GM18519 (cell line): Measurements from ENCODE around the gene SLCO4A1.

ENCODE experiments used
- ATAC-seq: cut with Tn5 transposase; IDR thresholded peaks from one replicate; pipeline ENCODE4 v1.9.1; 2021; ENCODE audit warnings: mild to moderate bottlenecking, moderate library complexity; ENCODE audit not compliant: unreplicated experiment, low FRiP score

SLCO4A1 gene

DNA sequence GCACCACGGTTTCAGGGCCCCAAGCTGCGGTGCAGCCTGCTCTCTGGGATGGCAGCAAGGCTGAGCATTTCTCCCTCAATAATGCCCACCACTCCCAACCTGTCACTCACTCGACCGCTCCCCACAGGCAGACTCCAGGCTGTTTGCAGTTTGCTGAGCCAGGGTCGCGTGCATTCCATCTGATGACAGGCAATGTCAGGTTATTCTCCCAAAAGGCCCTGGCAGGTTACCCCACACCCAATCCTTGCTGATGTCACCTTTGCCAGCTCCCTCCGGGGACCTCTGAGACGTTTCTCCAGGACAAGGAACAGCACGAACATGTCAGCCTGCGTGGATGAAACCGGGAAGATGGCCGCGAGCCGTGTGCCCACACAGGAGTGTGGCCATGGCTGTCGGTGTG lies 7.1 kb upstream of the SLCO4A1 start:
- no peak for ATAC-seq

- ATAC-seq: no peak
Observed at GRCh38 chr20:62635852-62636251, 6.5 kb upstream of the SLCO4A1 start.

- no peak for ATAC-seq
Observed at GRCh38 chr20:62636446-62636845, 5.9 kb upstream of the SLCO4A1 start.

- no peak for ATAC-seq
Observed at GRCh38 chr20:62637110-62637509, 5.2 kb upstream of the SLCO4A1 start.

GRCh38 chr20:62637521-62638054 lies 4.7 kb upstream of the SLCO4A1 start:
- ATAC-seq: no peak

GRCh38 chr20:62638055-62638570 lies 4.2 kb upstream of the SLCO4A1 start:
- no peak for ATAC-seq

DNA sequence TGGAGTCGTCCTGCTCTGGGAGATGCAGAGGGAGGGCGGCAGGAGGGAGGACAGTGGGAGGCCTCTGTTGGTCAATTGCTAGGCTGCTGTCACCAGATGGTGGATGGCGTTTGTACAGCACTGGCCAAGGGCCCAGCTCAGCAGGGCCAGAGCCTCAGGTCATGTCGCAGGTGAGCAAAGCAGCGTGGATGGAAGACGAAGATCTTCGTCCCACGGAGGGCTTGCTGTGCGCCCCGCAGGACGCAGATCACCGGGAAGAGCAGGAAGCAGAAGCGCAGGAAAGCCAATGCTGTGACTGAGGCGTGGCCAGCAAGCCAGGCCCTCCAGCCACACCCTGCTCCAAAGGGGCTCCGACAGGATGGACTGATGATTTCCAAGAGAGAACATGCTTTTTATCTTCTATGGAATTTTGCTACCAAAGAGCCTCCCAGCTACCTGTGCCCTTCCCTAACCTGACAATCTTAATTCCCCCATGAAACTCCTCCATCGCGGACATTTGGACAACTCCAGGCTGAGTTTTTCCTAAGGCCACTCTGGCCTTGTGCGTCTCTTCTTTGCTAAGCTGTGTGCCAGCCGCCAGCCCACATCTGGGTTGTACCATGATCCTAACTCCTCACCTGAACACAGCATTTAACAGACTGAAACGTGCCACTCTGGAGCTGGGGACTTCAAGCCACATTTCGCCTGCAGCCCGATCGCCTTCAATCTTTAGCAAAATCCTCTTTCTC lies 3.5 kb upstream of the SLCO4A1 start:
- no peak for ATAC-seq

- no peak for ATAC-seq
Observed at GRCh38 chr20:62639765-62640164, 2.5 kb upstream of the SLCO4A1 start.

DNA sequence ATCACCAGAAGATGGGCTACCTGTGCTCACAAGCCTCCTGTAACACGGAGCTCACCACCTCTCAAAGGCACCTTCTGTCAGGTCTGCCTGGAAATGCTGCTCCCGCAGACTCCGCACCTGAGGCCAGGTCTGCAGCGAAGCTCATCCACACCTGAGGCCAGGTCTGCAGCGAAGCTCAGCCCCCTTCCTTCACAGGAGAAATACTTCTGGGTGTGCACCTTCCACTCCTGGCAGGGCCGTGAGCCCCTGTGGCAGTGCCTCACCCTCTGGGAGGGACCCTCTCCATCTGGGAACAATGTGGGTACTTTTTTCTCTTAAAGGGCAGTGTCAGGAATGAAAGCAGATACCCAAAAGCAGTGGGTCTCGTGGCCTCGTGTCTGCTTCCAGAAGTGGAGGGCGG lies 1.4 kb upstream of the SLCO4A1 start:
- no peak for ATAC-seq

GRCh38 chr20:62641321-62642050 lies 817 bp upstream of the SLCO4A1 start:
- ATAC-seq: no peak

GRCh38 chr20:62642666-62643520 lies 590 bp downstream of the SLCO4A1 start:
- ATAC-seq: no peak

DNA sequence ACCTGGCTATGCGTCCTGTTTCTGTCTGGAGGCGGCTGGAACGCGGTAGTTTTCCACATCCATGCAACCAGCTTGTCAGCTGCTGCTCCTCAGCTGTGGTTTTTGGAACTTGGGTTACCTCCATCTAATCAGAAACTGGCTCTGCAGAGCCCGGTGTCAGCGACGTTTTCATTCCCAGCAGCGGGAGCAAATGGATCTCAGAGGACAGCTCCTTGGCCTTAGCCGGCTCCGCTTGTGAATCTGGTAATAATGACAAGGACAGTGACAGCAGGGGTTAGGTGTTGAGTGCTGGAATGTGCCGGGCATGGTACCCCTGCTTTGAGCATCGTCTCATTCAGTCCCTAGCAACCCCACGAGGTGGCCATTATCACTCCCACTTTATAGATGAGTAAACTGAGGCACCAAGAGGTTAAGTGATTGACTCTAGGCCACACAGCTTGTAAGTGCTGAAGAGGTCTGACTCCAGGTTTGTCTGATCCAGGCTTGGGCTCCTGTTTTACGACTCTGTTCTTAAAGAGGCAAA lies 1.3 kb downstream of the SLCO4A1 start:
- ATAC-seq: no peak

DNA sequence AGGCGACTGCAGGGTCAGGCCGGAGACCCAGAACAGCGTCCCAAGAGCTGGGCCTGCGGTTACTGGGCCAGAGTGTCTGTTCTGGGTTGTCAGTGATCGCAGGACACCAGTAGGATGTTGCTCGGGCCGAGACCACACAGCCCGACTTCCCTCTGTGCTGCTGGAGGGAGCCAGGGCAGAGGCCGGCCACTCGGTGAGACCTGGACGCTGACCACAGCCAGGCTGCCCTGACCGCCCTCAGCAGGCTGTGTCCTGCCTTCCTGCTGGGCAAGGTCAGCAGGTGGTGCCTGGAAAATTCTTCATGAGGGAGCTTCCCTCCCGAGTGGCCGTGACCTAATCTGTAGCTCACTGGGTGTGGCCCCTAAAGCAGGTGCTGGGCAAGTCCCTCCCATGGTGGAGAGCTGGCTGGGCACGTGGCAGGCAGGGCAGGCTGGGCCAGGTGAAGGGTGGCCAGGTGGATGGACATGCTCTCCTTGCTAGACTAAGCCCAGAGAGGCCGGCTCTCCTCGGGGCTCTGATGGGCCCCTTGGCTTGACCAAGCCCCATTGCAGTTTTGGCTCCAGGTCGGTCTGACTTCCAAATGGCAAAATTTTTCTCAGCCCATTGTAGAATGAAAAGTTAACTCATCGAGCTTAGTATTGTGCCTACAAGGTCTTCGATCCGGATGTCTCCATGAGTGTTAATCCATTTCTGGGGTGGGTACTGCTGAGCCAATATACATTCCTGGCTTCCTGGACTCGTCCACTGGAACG lies 1.9 kb downstream of the SLCO4A1 start:
- no peak for ATAC-seq

DNA sequence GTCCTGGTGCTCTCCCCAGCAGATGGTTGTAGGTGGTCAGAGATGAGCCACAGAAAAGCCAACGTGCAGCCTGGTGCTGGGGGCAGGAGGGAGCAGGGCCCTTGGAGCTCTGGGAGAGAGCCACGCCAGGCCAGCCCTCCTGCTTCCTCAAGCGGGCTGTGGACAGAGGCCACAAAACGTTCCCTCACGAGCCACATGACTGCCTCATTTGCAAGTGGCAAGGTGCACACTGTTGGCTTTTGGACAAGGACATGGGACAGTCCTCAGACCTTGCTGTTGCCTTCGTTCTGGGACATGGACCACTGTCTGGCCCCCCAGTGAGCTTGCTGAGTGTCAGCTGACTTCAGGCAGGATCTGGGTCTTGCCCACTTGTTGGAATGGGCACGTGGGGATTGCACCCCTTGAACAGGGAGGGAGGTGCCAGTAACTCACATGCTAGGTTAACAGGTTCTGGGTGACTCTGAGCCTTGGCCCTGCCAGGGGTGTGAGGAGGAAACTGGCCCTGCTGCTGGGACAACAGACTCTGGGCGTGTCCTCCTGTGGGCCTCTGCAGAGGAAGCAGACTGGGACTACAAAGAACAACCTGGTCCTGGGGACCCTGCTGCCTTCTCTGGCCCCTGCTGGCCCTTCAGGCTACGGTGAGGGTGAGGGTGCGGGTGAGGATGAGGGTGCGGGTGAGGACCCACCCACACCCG lies 2.6 kb downstream of the SLCO4A1 start:
- ATAC-seq: no peak

- no peak for ATAC-seq
Observed at GRCh38 chr20:62645613-62646012, 3.3 kb downstream of the SLCO4A1 start.

GRCh38 chr20:62646851-62647520 lies 4.7 kb downstream of the SLCO4A1 start:
- no peak for ATAC-seq

DNA sequence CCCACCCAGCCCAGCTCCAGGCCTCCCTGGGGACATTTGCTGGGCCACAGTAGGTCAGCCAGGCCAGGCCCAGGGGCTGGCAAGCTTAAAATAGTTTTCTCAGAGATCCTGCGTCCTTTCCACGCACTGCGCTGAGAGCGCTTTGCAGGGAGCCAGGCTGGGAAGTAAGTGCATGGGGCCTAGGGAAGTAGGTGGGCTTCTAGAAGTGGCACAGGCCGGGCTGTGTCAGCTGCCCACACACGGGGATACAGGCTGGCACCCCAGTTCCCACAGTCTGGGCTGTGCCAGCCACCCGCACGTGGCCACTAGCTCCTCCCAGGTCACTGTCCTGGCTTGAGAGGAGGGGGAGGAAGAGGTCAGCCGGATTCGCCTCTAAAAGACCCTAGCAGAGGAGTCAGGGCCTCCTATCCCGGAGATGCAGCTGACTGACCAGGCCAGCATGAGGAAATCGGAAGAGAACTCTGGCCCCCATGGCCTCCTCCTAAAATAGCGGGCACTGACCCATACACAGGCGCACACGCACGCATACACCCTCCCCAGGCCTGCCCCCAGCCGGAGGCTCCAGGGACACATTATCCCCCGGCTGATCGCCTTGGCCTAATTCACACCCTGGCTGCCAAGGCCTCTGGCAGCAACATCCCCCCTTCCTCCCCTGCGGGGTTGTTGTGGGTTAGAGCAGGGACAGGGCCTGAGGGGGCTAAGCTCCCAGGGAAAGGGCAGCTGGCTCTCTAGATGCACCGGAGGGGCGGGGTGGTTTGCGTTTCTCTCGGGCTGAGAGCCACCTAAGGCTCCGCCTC lies 5.4 kb downstream of the SLCO4A1 start:
- no peak for ATAC-seq
